Parathyroid adenoma (tissue), 2 donors: ENCODE data around the gene GJC2.

Source experiments
- H2AFZ ChIP-seq: fragments of 300-600 bp; sonication (generic); one replicate; pipeline ENCODE4 v1.7.0; 2017; ENCODE audit warnings: antibody characterized with exemption, mild to moderate bottlenecking
- H3K27ac ChIP-seq: fragments of 300-600 bp; sonication (generic); one replicate; pipeline ENCODE4 v1.7.0; 2017
- H3K27me3 ChIP-seq: fragments of 300-600 bp; sonication (generic); one replicate; pipeline ENCODE4 v1.7.0; 2017; ENCODE audit warnings: low read length; ENCODE audit not compliant: control insufficient read depth, insufficient read depth
- H3K36me3 ChIP-seq: fragments of 300-600 bp; sonication (generic); one replicate; pipeline ENCODE4 v1.7.0; 2017; ENCODE audit warnings: low read length; ENCODE audit not compliant: control insufficient read depth, insufficient read depth
- H3K4me1 ChIP-seq: fragments of 300-600 bp; sonication (generic); one replicate; pipeline ENCODE4 v1.7.0; 2017; ENCODE audit warnings: control low read depth
- H3K4me2 ChIP-seq: fragments of 300-600 bp; sonication (generic); one replicate; pipeline ENCODE4 v1.7.0; 2017; ENCODE audit warnings: low read length
- H3K4me3 ChIP-seq: fragments of 300-600 bp; sonication (generic); one replicate; pipeline ENCODE4 v1.7.0; 2017; ENCODE audit warnings: low read depth, low read length
- H3K79me2 ChIP-seq: fragments of 300-600 bp; sonication (generic); one replicate; pipeline ENCODE4 v1.7.0; 2017; ENCODE audit warnings: control low read depth
- H3K9ac ChIP-seq: fragments of 300-600 bp; sonication (generic); one replicate; pipeline ENCODE4 v1.7.0; 2017; ENCODE audit warnings: mild to moderate bottlenecking
- H3K9me3 ChIP-seq: fragments of 300-600 bp; sonication (generic); one replicate; pipeline ENCODE4 v1.7.0; 2017; ENCODE audit warnings: low read length; ENCODE audit not compliant: control insufficient read depth
- TF ChIP-seq, protein P1 (sequence below): fragments of 300-600 bp; sonication (generic); IDR thresholded peaks from one replicate; pipeline ENCODE4 v1.7.0; 2017; ENCODE audit warnings: antibody characterized with exemption, mild to moderate bottlenecking
- donor health status: primary hyperparathyroidism.

GJC2 gene

DNA sequence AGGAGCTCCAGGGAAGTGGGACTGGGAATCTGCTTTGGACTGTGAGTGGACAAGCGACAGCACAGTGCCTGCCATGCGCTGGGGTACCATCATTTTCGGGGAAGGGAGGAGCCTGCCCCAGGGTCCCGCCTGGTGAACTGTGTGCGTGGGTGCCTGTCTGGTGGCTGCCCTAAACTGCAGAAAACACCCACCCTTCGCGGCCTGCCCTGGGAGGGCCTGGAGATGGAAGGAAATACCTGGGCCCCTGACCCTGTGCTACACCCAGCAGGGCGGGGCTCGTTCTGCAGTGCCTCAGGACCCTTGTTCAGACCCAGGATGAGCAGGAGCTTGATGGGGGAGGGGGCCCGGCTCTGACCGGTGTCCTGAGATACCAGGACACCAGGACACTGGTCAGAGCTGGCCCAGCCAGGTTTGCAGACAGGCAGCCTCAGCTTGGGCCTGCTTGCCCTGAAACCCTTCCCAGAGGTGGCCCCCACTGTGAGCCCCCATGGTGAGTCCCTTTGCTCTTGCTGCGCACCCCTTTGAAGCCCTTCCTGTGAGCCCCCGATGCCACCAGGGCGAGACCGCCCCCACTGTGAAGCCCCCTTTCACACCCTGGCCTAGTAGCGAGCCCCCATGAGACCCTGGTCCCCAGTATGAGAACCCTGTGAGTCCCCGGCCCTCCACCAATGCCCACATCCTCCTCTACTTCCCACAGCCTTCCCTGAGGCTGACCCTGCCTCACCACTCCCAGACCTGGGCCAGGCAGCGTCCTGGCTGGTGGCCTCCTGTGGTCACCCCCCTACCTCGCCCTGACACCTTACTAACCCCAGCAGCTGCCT lies 2.6 kb downstream of the GJC2 start:
- no peak overlapping the region for H3K4me3 ChIP-seq
- no peaks in the 10 kb centered on the region for H3K36me3 ChIP-seq
- H3K9me3 ChIP-seq: no peaks in the 10 kb centered on the region
- no peaks in the 10 kb centered on the region for H3K27me3 ChIP-seq
- no peak overlapping the region for H3K4me2 ChIP-seq
- no peak overlapping the region for H3K9ac ChIP-seq
- no peak overlapping the region for H2AFZ ChIP-seq
- H3K79me2 ChIP-seq: peaks cover 8% of the 10 kb centered on the region
- H3K4me1 ChIP-seq: peaks cover 6% of the 10 kb centered on the region
- TF ChIP-seq, protein P1, sequence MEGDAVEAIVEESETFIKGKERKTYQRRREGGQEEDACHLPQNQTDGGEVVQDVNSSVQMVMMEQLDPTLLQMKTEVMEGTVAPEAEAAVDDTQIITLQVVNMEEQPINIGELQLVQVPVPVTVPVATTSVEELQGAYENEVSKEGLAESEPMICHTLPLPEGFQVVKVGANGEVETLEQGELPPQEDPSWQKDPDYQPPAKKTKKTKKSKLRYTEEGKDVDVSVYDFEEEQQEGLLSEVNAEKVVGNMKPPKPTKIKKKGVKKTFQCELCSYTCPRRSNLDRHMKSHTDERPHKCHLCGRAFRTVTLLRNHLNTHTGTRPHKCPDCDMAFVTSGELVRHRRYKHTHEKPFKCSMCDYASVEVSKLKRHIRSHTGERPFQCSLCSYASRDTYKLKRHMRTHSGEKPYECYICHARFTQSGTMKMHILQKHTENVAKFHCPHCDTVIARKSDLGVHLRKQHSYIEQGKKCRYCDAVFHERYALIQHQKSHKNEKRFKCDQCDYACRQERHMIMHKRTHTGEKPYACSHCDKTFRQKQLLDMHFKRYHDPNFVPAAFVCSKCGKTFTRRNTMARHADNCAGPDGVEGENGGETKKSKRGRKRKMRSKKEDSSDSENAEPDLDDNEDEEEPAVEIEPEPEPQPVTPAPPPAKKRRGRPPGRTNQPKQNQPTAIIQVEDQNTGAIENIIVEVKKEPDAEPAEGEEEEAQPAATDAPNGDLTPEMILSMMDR: no peak
- H3K27ac ChIP-seq: no peak overlapping the region

DNA sequence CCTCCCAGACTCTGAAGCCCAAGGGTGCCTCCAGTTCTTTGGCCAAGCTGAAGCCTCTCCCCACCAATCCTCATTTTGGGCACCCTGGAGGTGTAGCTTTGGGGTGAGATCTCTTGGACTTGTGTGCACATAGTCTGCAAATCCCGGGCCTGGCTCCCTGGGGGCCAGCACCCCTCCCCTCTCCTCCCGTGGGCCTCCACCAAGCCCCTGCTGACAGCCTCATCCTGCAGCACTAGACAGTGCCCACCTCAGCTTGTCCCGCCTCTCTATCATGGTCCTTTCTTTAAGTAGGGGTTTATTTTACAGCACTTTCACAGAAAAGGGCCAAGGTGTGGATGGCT lies 3.2 kb downstream of the GJC2 start:
- TF ChIP-seq, protein P1: no peak
- Histone ChIP-seq H3K9ac (no peak overlapping the region), H3K4me1 (peaks cover 6% of the 10 kb centered on the region), H3K36me3 (no peaks in the 10 kb centered on the region), H3K4me2 (no peak overlapping the region), H3K9me3 (no peaks in the 10 kb centered on the region), H3K27ac (no peak overlapping the region), H2AFZ (no peak overlapping the region), H3K4me3 (no peak overlapping the region), H3K27me3 (no peaks in the 10 kb centered on the region), H3K79me2 (peaks cover 8% of the 10 kb centered on the region)

DNA sequence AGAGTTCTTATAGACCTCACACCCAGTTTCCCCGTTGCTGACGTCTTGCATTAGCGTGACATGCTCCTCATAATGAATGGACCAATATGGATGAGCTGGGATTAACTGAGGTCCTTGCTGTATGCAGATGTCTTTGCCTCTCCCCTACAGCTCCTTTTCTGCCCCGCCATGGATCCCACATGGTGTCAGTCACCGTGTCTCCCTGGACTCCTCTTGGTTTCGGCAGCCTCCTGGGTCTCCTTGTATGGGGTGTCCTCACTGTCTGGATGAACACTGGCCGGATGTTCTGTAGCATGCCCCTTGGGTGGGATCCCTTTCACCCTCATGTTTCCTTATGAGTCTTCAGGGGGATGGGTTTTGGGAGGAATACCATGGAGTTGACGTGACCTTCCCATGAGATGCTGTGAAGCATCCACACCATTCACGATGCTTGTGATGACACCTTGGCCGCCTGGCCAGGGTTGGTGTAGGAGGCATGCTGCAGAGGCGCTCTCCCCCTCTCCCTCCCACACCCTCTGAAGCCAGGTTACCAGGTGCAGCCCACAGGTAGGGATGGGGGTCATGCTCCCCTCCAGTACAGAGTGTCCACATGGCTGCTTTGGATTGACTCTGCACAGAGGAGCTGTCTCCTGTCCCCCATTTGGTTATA lies 4.4 kb downstream of the GJC2 start:
- peaks cover 6% of the 10 kb centered on the region for H3K4me1 ChIP-seq
- TF ChIP-seq, protein P1: no peak
- H3K4me3 ChIP-seq: no peak overlapping the region
- H3K4me2 ChIP-seq: no peak overlapping the region
- no peak overlapping the region for H3K27ac ChIP-seq
- no peak overlapping the region for H3K9ac ChIP-seq
- no peaks in the 10 kb centered on the region for H3K9me3 ChIP-seq
- H2AFZ ChIP-seq: no peak overlapping the region
- no peaks in the 10 kb centered on the region for H3K27me3 ChIP-seq
- H3K79me2 ChIP-seq: peaks cover 8% of the 10 kb centered on the region
- H3K36me3 ChIP-seq: no peaks in the 10 kb centered on the region

DNA sequence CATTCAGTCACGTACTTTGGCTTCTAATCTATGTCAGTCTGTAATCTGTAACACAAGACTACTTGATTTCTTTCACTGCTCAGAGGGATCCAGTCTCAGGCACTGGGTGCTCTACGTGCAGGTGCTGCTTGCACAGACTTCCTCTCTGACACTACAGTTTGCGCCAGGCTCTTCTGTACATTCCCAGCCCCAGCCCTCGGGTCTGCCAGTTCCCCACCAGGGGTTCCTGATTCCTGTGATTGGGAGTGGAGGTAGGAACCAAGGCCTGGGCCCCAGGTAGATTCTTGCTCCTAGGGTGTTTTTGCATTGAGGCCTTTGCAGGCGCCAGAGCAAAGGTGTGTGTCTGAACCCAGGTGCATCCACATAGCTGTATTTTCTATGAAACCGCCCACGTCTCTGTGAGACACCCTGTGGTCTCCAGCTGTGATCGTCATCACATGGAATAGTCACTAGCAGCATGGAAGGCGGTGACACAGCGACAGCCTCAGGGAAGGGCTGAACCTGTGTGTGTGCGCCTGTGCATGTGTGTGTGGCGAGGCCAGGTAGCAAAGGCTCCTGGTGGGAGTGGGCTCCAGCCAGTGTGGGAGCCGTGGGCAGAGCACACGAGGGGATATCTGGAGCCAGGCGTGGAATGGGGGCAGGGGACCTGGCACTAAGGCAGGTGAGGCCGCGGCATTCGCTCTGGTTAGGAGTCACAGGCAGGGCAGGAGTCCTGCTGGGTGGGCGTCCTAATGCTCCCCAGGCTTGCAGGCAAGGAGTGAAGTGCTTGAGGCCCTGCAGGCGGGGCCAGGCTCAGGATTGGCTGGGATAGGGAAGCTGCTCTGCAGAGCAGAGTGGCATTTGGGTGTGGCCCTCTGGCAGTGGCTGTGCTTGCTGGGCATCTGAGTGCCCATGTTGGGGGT lies 5.2 kb downstream of the GJC2 start:
- H3K4me2 ChIP-seq: no peak overlapping the region
- H3K79me2 ChIP-seq: peaks cover 6% of the 10 kb centered on the region
- H3K4me1 ChIP-seq: peaks cover 6% of the 10 kb centered on the region
- no peak overlapping the region for H3K27ac ChIP-seq
- no peaks in the 10 kb centered on the region for H3K27me3 ChIP-seq
- H3K9me3 ChIP-seq: no peaks in the 10 kb centered on the region
- H3K4me3 ChIP-seq: no peak overlapping the region
- no peaks in the 10 kb centered on the region for H3K36me3 ChIP-seq
- TF ChIP-seq, protein P1: no peak
- H3K9ac ChIP-seq: no peak overlapping the region
- no peak overlapping the region for H2AFZ ChIP-seq
